ENCODE results near the gene NBAS.

DNA sequence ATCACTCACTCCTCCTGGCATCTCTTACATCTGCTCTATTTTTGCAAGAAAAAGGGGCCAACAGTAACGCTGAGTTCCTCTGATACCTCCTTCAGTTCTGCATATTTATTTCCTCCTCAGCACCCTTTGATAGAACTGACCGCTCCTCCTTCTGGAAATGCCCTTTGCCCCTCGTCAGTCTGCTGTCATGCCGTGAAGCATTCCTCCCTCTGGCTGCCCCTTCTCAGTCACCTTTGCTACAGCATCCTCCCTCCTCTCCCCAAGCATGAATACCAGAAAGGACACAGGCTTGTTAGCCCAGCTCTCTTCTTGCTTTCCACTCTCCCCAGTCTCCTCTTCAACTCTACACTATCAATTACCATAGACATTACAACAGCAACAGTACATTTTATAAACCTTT lies 135.4 kb downstream of the NBAS start:
- TF ChIP-seq CTCF (IDR thresholded peaks at IDR 0.05 in 2 of 3, conservative IDR thresholded peaks at IDR 0.05 in 1 of 3; ENCODE audit: control insufficient read depth in 2 of 3, extremely low read depth in 1 of 3, insufficient read depth in 1 of 3, low read depth in 3 of 3, low read length in 3 of 3) (no peak), CBFB (IDR thresholded peaks at IDR 0.05; ENCODE audit: low read depth) (no peak), ZBTB11 (CRISPR knock-in tag; IDR thresholded peaks at IDR 0.05) (no peak), NBN (IDR thresholded peaks at IDR 0.05) (no peak), CEBPB (IDR thresholded peaks at IDR 0.05; ENCODE audit: borderline replicate concordance in 1 of 2, low read depth in 2 of 2, low read length in 2 of 2) (no peak), TARDBP (IDR thresholded peaks at IDR 0.05; ENCODE audit: borderline replicate concordance) (no peak), SMAD1 (IDR thresholded peaks at IDR 0.05; ENCODE audit: low read depth, partially characterized antibody) (no peak)

Data from GM12878 (cell line).